ENCODE results near the gene HIVEP2. TPM values are rescaled to one million over a fixed set of nuclear protein-coding genes. Genes with fewer than 3 reads are reported as not detected.

The HIVEP2 gene
- total and polyA plus RNA-seq, 2 of the 4 experiments (the other 2 are of a cell fraction) = 4.3 to 11.3 TPM

GRCh38 chr6:142829556-142829955 lies 115.4 kb downstream of the HIVEP2 start:
- dilution Hi-C loops (cut with HindIII; ENCODE audit: low sequenced_read_pairs, unreplicated experiment) = no loop called here
- H3K4me1 ChIP-seq (ENCODE audit: control insufficient read depth, insufficient read depth, low read length) = peaks cover 7% of the 10 kb centered on the region; the same call in 1 of the 2 replicates
- DNase-seq = no peak
- H2BK120ac ChIP-seq (ENCODE audit: low read depth, low read length) = no peak overlapping the region
- H4K91ac ChIP-seq (ENCODE audit: insufficient read depth, low read depth, low read length) = no peak overlapping the region
- no peak overlapping the region for H3K4me3 ChIP-seq (ENCODE audit: insufficient read depth, low read depth, low read length)
- H2AK9ac ChIP-seq (replicated peaks; ENCODE audit: low read depth, low read length, poor library complexity) = no peak overlapping the region
- H3K4me2 ChIP-seq (ENCODE audit: low read depth, low read length) = no peak overlapping the region
- H3K79me1 ChIP-seq (ENCODE audit: low read depth in 1 of 2, low read length in 2 of 2) = peaks cover 6 to 41% of the 10 kb centered on the region in 2 experiments; a peak in 3 of 4 replicates
- no peak overlapping the region for H3K14ac ChIP-seq (replicated peaks; ENCODE audit: low read depth, low read length)
- no peak overlapping the region for H3K4ac ChIP-seq (ENCODE audit: low read depth, low read length)
- no peak overlapping the region for H2AK5ac ChIP-seq (ENCODE audit: low read depth, low read length)
- no peak overlapping the region for H3K9ac ChIP-seq (ENCODE audit: low read depth, low read length)
- no peak overlapping the region for H2AFZ ChIP-seq (replicated peaks; ENCODE audit: low read length, poor library complexity)
- no peak overlapping the region for H2BK20ac ChIP-seq (ENCODE audit: low read depth, low read length)
- BruUV-seq (replicated peaks) = no TSS peak
- H3K23ac ChIP-seq (ENCODE audit: low read depth, low read length) = no peak overlapping the region
- WGBS, 2 experiments (ENCODE audit: extremely low coverage in 2 of 2, insufficient read length in 1 of 2) = no CpG with 5 or more reads among the region's 1 CpG
- no peak overlapping the region for H4K8ac ChIP-seq (ENCODE audit: low read depth in 2 of 2, low read length in 2 of 2)
- H3K27me3 ChIP-seq (ENCODE audit: control insufficient read depth, insufficient read depth, low read length) = no peaks in the 10 kb centered on the region
- no peaks in the 10 kb centered on the region for H3K9me3 ChIP-seq (ENCODE audit: control insufficient read depth, insufficient read depth, low read length)
- H3K56ac ChIP-seq (ENCODE audit: extremely low read depth, insufficient read depth, low read length) = no peak overlapping the region
- H2BK15ac ChIP-seq (ENCODE audit: low read depth, low read length) = no peak overlapping the region
- ChIA-PET CTCF (interaction anchor here (1.3 to 1.7 kb wide), 2 partner anchors 9 to 14 kb away, joined by 3 to 5 read pairs; no protein-coding TSS in a partner anchor), POLR2A (ENCODE audit: unreplicated experiment) (no interaction called here)
- in situ Hi-C loops (cut with MboI; ENCODE audit: low sequenced_read_pairs) = no loop called here
- no peak overlapping the region for H3K18ac ChIP-seq (ENCODE audit: low read depth, low read length)
- intact Hi-C loops (cut with micrococcal nuclease) = no loop called here
- peaks cover 8% of the 10 kb centered on the region for H3K9me1 ChIP-seq (ENCODE audit: insufficient read depth, low read length)
- H4K5ac ChIP-seq (ENCODE audit: low read depth, low read length) = no peak overlapping the region
- no peak overlapping the region for H2BK5ac ChIP-seq (ENCODE audit: low read depth, low read length, poor library complexity, severe bottlenecking)
- H3K36me3 ChIP-seq (ENCODE audit: control insufficient read depth, insufficient read depth, low read length) = no peaks in the 10 kb centered on the region
- H3K27ac ChIP-seq (ENCODE audit: insufficient read depth, low read length) = no peak overlapping the region
- no peak for ATAC-seq (ENCODE audit: low read depth)
- no peaks in the 10 kb centered on the region for H4K20me1 ChIP-seq (ENCODE audit: insufficient read depth, low read length)
- TF ChIP-seq ELK1 (IDR thresholded peaks at IDR 0.05; ENCODE audit: borderline replicate concordance, low read depth, low read length) (no peak), CEBPB (IDR thresholded peaks at IDR 0.05; ENCODE audit: low read depth, low read length) (no peak), BHLHE40 (IDR thresholded peaks at IDR 0.05; ENCODE audit: low read depth, low read length) (no peak), CHD1 (IDR thresholded peaks at IDR 0.05; ENCODE audit: low read depth, low read length) (no peak), NFE2L2 (IDR thresholded peaks at IDR 0.05; ENCODE audit: low read depth, low read length) (no peak), MAFK (IDR thresholded peaks at IDR 0.05; ENCODE audit: low read depth, low read length) (no peak), MXI1 (IDR thresholded peaks at IDR 0.05; ENCODE audit: borderline replicate concordance, low read depth, low read length) (no peak), FOS (IDR thresholded peaks at IDR 0.05; ENCODE audit: low read depth, low read length) (no peak), SMC3 (IDR thresholded peaks at IDR 0.05; ENCODE audit: low read depth, low read length) (no peak), CTCF (conservative IDR thresholded peaks at IDR 0.05; ENCODE audit: low read depth, low read length) (no peak), USF2 (IDR thresholded peaks at IDR 0.05; ENCODE audit: low read depth, low read length) (no peak), POLR2A (IDR thresholded peaks at IDR 0.05; ENCODE audit: low read depth, low read length) (no peak), RCOR1 (IDR thresholded peaks at IDR 0.05; ENCODE audit: insufficient replicate concordance, low read length) (no peak), MAZ (IDR thresholded peaks at IDR 0.05; ENCODE audit: borderline replicate concordance, low read depth, low read length) (no peak), RFX5 (IDR thresholded peaks at IDR 0.05; ENCODE audit: low read depth, low read length) (no peak)
